M059J (cell line): ENCODE measurements around the gene PLOD3. TPM values are rescaled to one million over a fixed set of nuclear protein-coding genes. Genes with fewer than 3 reads are reported as not detected.
A peak's percentile ranks its signal among the peaks of the same experiment; 100 is the strongest.

Experiments used
- DNase-seq: peaks from one replicate; pipeline ENCODE4 v3.0.0-alpha.2; 2012; ENCODE audit warnings: low read depth
- total RNA-seq: library from RNA; depleted of rRNA; stranded (reverse); fragments of >200 nt; shearing (Covaris generic); gene quantifications from 2 replicates; pipeline ENCODE4 v1.2.3, GENCODE V29; 2014

PLOD3 gene
- total RNA-seq, 1 experiment from 2014 or later, result 129 TPM

GRCh38 chr7:101239191-101239950 lies 22.0 kb upstream of the PLOD3 start:
- DNase-seq, result no peak

GRCh38 chr7:101238226-101239182 lies 21.1 kb upstream of the PLOD3 start:
- DNase-seq, result no peak

GRCh38 chr7:101237206-101238067 lies 20.1 kb upstream of the PLOD3 start, which contains the start of gene CLDN15:
Gene CLDN15 (minus strand): TSS chr7:101237802. CDS start chr7:101237581, 221 bp downstream.
- DNase-seq, result no peak

GRCh38 chr7:101236292-101236835 lies 19.0 kb upstream of the PLOD3 start:
- DNase-seq, result no peak

GRCh38 chr7:101235522-101235921 lies 18.1 kb upstream of the PLOD3 start:
- no peak for DNase-seq

GRCh38 chr7:101235050-101235449 lies 17.7 kb upstream of the PLOD3 start:
- DNase-seq, result no peak

- no peak for DNase-seq
Measured at GRCh38 chr7:101234636-101235035, 17.3 kb upstream of the PLOD3 start.

- DNase-seq, result no peak
Measured at GRCh38 chr7:101233907-101234547, 16.6 kb upstream of the PLOD3 start.

GRCh38 chr7:101232141-101232850 lies 14.9 kb upstream of the PLOD3 start:
- no peak for DNase-seq

GRCh38 chr7:101231644-101232043 lies 14.3 kb upstream of the PLOD3 start:
- DNase-seq, result no peak

- no peak for DNase-seq
Measured at GRCh38 chr7:101226721-101227120, 9.3 kb upstream of the PLOD3 start.

GRCh38 chr7:101225650-101226049 lies 8.3 kb upstream of the PLOD3 start:
- no peak for DNase-seq

- DNase-seq, result no peak
Measured at GRCh38 chr7:101223528-101223927, 6.1 kb upstream of the PLOD3 start.

- DNase-seq, result no peak
Measured at GRCh38 chr7:101222275-101222830, 5.0 kb upstream of the PLOD3 start.

- DNase-seq, result no peak
Measured at GRCh38 chr7:101220295-101220694, 2.9 kb upstream of the PLOD3 start.

- peak; percentile 20 for DNase-seq
Measured at GRCh38 chr7:101218236-101219125, 1.1 kb upstream of the PLOD3 start.

GRCh38 chr7:101216860-101217387 lies 457 bp downstream of the PLOD3 start:
- peak; percentile 13 for DNase-seq

GRCh38 chr7:101216001-101216859 lies 1.2 kb downstream of the PLOD3 start:
- no peak for DNase-seq
